GM23338 (cell line): ENCODE data around the gene NCDN. TPM values are rescaled to one million over a fixed set of nuclear protein-coding genes. Genes with fewer than 3 reads are reported as not detected.

Experiments
- ATAC-seq: fragments of 200-7000 bp; cut with Tn5 transposase; 3 replicates; pipeline ENCODE4 v1.9.1; 2020
- DNase-seq: peaks from one replicate; pipeline ENCODE4 v3.0.0-alpha.2; 2015; ENCODE audit warnings: low spot score
- H2AFZ ChIP-seq: fragments of 200-600 bp; sonication (generic); 2 replicates; pipeline ENCODE4 v1.8.0; 2016; ENCODE audit warnings: antibody characterized with exemption, mild to moderate bottlenecking, moderate library complexity
- H3F3A ChIP-seq: fragments of 200-600 bp; sonication (generic); replicated peaks from 2 replicates; pipeline ENCODE4 v1.8.0; 2017; ENCODE audit warnings: antibody characterized with exemption, mixed run types, low read depth
- H3K27ac ChIP-seq: fragments of 200-600 bp; sonication (generic); 2 replicates; pipeline ENCODE4 v1.6.1; 2016; ENCODE audit warnings: low read depth
- H3K27me3 ChIP-seq: fragments of 200-600 bp; sonication (generic); 2 replicates; pipeline ENCODE4 v1.8.0; 2016; ENCODE audit warnings: mild to moderate bottlenecking, mixed run types, moderate library complexity; ENCODE audit not compliant: insufficient read depth
- H3K36me3 ChIP-seq: fragments of 200-600 bp; sonication (generic); 2 replicates; pipeline ENCODE4 v1.8.0; 2016; ENCODE audit warnings: mild to moderate bottlenecking; ENCODE audit not compliant: insufficient read depth
- H3K4me1 ChIP-seq: fragments of 200-600 bp; sonication (generic); 2 replicates; pipeline ENCODE4 v1.8.0; 2016; ENCODE audit warnings: mild to moderate bottlenecking, moderate library complexity; ENCODE audit not compliant: insufficient read depth
- H3K4me2 ChIP-seq: fragments of 200-600 bp; sonication (generic); 2 replicates; pipeline ENCODE4 v1.7.1; 2017; ENCODE audit warnings: mixed run types
- H3K4me3 ChIP-seq: fragments of 200-600 bp; sonication (generic); 2 replicates; pipeline ENCODE4 v1.6.1; 2016; ENCODE audit warnings: mixed run types
- H3K79me2 ChIP-seq: fragments of 200-600 bp; sonication (generic); replicated peaks from 2 replicates; pipeline ENCODE4 v1.8.0; 2017; ENCODE audit warnings: mild to moderate bottlenecking; ENCODE audit not compliant: insufficient read depth
- H3K9me2 ChIP-seq: fragments of 200-600 bp; sonication (generic); 2 replicates; pipeline ENCODE4 v1.8.0; 2017; ENCODE audit not compliant: insufficient read depth
- H4K20me1 ChIP-seq: fragments of 200-600 bp; sonication (generic); replicated peaks from 2 replicates; pipeline ENCODE4 v1.8.0; 2017; ENCODE audit warnings: mild to moderate bottlenecking; ENCODE audit not compliant: insufficient read depth
- H3K27ac Mint-ChIP-seq: 2 replicates; pipeline ENCODE4 v1.8.0; 2020; ENCODE audit warnings: inconsistent platforms, mild to moderate bottlenecking, moderate library complexity, mixed read lengths
- H3K27me3 Mint-ChIP-seq: 3 replicates; pipeline ENCODE4 v1.8.0; 2022; ENCODE audit warnings: low read depth, mild to moderate bottlenecking, moderate library complexity, mixed read lengths, inconsistent platforms; ENCODE audit not compliant: insufficient read depth, poor library complexity
- H3K36me3 Mint-ChIP-seq: 3 replicates; pipeline ENCODE4 v1.8.0; 2021; ENCODE audit warnings: low read depth, mild to moderate bottlenecking, inconsistent platforms, moderate library complexity, mixed read lengths
- H3K4me1 Mint-ChIP-seq: 3 replicates; pipeline ENCODE4 v1.8.0; 2020; ENCODE audit warnings: mild to moderate bottlenecking, inconsistent platforms, mixed read lengths
- H3K4me3 Mint-ChIP-seq: 3 replicates; pipeline ENCODE4 v1.8.0; 2021; ENCODE audit warnings: moderate library complexity, mild to moderate bottlenecking, inconsistent platforms, mixed read lengths
- H3K9me3 Mint-ChIP-seq: 3 replicates; pipeline ENCODE4 v1.8.0; 2020; ENCODE audit warnings: moderate library complexity, mild to moderate bottlenecking, inconsistent platforms, mixed read lengths
- CREB1 ChIP-seq: fragments of 250-450 bp; sonication (Bioruptor Pico); IDR thresholded peaks from 2 replicates; pipeline ENCODE4 v1.5.0; 2020; ENCODE audit warnings: low read depth, mild to moderate bottlenecking, moderate library complexity
- CTCF ChIP-seq, 2 experiments: fragments of 200-600 bp in 1 of 2; sonication (generic) in 1 of 2; conservative IDR thresholded peaks; 2 replicates each; pipeline versions ENCODE4 v1.5.1 to v1.6.1; 2016 to 2017; ENCODE audit warnings: antibody characterized with exemption in 2 of 2, low read depth in 2 of 2, mild to moderate bottlenecking in 2 of 2, moderate library complexity in 1 of 2
- ETS1 ChIP-seq: IDR thresholded peaks from 2 replicates; pipeline ENCODE4 v1.6.1; 2016; ENCODE audit warnings: antibody characterized with exemption
- EZH2 ChIP-seq: fragments of 200-600 bp; sonication (generic); IDR thresholded peaks from one replicate; pipeline ENCODE4 v1.8.0; 2017; ENCODE audit warnings: antibody characterized with exemption, mild to moderate bottlenecking, low read depth; ENCODE audit not compliant: unreplicated experiment
- EZH2phosphoT487 ChIP-seq: fragments of 200-600 bp; sonication (generic); IDR thresholded peaks from one replicate; pipeline ENCODE4 v1.8.1; 2018; ENCODE audit warnings: antibody characterized with exemption; ENCODE audit not compliant: unreplicated experiment
- JUNB ChIP-seq: IDR thresholded peaks from one replicate; pipeline ENCODE4 v1.6.1; 2016; ENCODE audit warnings: antibody characterized with exemption; ENCODE audit not compliant: unreplicated experiment
- NANOG ChIP-seq: IDR thresholded peaks from 2 replicates; pipeline ENCODE4 v1.6.1; 2016; ENCODE audit warnings: antibody characterized with exemption, borderline replicate concordance
- POLR2AphosphoS5 ChIP-seq: IDR thresholded peaks from 2 replicates; pipeline ENCODE4 v1.6.1; 2016; ENCODE audit warnings: antibody characterized with exemption, low read depth
- STAT1 ChIP-seq: IDR thresholded peaks from one replicate; pipeline ENCODE4 v1.6.1; 2016; ENCODE audit warnings: antibody characterized with exemption; ENCODE audit not compliant: unreplicated experiment
- ZNF114 ChIP-seq: fragments of 250-450 bp; sonication (Bioruptor Pico); IDR thresholded peaks from 2 replicates; pipeline ENCODE4 v1.5.0; 2020; ENCODE audit warnings: mild to moderate bottlenecking, moderate library complexity
- ZNF331 ChIP-seq: fragments of 250-450 bp; sonication (Bioruptor Pico); IDR thresholded peaks from 2 replicates; pipeline ENCODE4 v1.5.0; 2020; ENCODE audit warnings: low read depth, mild to moderate bottlenecking, moderate library complexity
- ZNF462 ChIP-seq: fragments of 250-450 bp; sonication (Bioruptor Pico); IDR thresholded peaks from 2 replicates; pipeline ENCODE4 v1.5.0; 2020; ENCODE audit warnings: mild to moderate bottlenecking, moderate library complexity
- polyA plus RNA-seq: library from polyadenylated mRNA; unstranded; fragments of >200 nt; fragmentation: Nextera tagmentation; extraction: Ambion mirVana; gene quantifications from 2 replicates; pipeline ENCODE4 v1.2.1, GENCODE V29; 2016
- total RNA-seq: library from RNA; depleted of rRNA; stranded (reverse); fragments of >200 nt; shearing (Covaris generic); gene quantifications from 2 replicates; pipeline ENCODE4 v1.2.3, GENCODE V29; 2014
- TF ChIP-seq, protein P1 (sequence below): IDR thresholded peaks from one replicate; pipeline ENCODE4 v1.6.1; 2018; ENCODE audit warnings: antibody characterized with exemption; ENCODE audit not compliant: unreplicated experiment

The NCDN gene
- total and polyA plus RNA-seq, 2 experiments from 2014 or later: 13.2 to 44.2 TPM

- H3K9me3 Mint-ChIP-seq: 0 out of 3 replicates have a peak, but pooled peaks cover 2% of the 10 kb centered on the region
- peaks cover 7% of the 10 kb centered on the region; the same call in 2 of the 3 replicates for H3K4me1 Mint-ChIP-seq
- no peaks in the 10 kb centered on the region for H3F3A ChIP-seq
- ATAC-seq (peak; percentile 21), DNase-seq (no peak)
- H4K20me1 ChIP-seq: no peaks in the 10 kb centered on the region
- H3K4me3 ChIP-seq: no peak overlapping the region
- H3K79me2 ChIP-seq: no peaks in the 10 kb centered on the region
- H3K4me3 Mint-ChIP-seq: no peak overlapping the region
- H3K36me3 ChIP-seq: no peaks in the 10 kb centered on the region
- no peaks in the 10 kb centered on the region for H3K9me2 ChIP-seq
- H3K27ac Mint-ChIP-seq: no peak overlapping the region
- TF ChIP-seq STAT1 (no peak), EZH2phosphoT487 (no peak), CREB1 (CRISPR knock-in tag) (no peak), POLR2AphosphoS5 (no peak), NANOG (no peak), EZH2 (no peak), ZNF114 (CRISPR knock-in tag) (no peak), CTCF (conservative IDR thresholded peaks at IDR 0.05; ENCODE audit: low read depth in 2 of 2) (no peak), ZNF331 (CRISPR knock-in tag) (no peak), ZNF462 (CRISPR knock-in tag) (no peak), JUNB (no peak), ETS1 (no peak)
- TF ChIP-seq, protein P1, sequence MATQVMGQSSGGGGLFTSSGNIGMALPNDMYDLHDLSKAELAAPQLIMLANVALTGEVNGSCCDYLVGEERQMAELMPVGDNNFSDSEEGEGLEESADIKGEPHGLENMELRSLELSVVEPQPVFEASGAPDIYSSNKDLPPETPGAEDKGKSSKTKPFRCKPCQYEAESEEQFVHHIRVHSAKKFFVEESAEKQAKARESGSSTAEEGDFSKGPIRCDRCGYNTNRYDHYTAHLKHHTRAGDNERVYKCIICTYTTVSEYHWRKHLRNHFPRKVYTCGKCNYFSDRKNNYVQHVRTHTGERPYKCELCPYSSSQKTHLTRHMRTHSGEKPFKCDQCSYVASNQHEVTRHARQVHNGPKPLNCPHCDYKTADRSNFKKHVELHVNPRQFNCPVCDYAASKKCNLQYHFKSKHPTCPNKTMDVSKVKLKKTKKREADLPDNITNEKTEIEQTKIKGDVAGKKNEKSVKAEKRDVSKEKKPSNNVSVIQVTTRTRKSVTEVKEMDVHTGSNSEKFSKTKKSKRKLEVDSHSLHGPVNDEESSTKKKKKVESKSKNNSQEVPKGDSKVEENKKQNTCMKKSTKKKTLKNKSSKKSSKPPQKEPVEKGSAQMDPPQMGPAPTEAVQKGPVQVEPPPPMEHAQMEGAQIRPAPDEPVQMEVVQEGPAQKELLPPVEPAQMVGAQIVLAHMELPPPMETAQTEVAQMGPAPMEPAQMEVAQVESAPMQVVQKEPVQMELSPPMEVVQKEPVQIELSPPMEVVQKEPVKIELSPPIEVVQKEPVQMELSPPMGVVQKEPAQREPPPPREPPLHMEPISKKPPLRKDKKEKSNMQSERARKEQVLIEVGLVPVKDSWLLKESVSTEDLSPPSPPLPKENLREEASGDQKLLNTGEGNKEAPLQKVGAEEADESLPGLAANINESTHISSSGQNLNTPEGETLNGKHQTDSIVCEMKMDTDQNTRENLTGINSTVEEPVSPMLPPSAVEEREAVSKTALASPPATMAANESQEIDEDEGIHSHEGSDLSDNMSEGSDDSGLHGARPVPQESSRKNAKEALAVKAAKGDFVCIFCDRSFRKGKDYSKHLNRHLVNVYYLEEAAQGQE: no peak
- no peaks in the 10 kb centered on the region for H3K27me3 ChIP-seq
- peaks cover 8% of the 10 kb centered on the region for H3K27me3 Mint-ChIP-seq
- H3K27ac ChIP-seq: no peak overlapping the region
- H3K36me3 Mint-ChIP-seq: no peaks in the 10 kb centered on the region
- no peaks in the 10 kb centered on the region for H3K4me1 ChIP-seq
- no peak overlapping the region for H2AFZ ChIP-seq
- H3K4me2 ChIP-seq: no peak overlapping the region
Measured at GRCh38 chr1:35587736-35588135, 30.1 kb downstream of the NCDN start.
